NCI-H2171 (cell line): ENCODE results near the gene SLC47A2.

Experiments
- DNase-seq: peaks from one replicate; lab custom pipeline; 2025; lab: John Stamatoyannopoulos, UW

Gene SLC47A2

GRCh38 chr17:19642373-19642893 is 74.0 kb downstream of the SLC47A2 start:
- DNase-seq, result no peak

DNA sequence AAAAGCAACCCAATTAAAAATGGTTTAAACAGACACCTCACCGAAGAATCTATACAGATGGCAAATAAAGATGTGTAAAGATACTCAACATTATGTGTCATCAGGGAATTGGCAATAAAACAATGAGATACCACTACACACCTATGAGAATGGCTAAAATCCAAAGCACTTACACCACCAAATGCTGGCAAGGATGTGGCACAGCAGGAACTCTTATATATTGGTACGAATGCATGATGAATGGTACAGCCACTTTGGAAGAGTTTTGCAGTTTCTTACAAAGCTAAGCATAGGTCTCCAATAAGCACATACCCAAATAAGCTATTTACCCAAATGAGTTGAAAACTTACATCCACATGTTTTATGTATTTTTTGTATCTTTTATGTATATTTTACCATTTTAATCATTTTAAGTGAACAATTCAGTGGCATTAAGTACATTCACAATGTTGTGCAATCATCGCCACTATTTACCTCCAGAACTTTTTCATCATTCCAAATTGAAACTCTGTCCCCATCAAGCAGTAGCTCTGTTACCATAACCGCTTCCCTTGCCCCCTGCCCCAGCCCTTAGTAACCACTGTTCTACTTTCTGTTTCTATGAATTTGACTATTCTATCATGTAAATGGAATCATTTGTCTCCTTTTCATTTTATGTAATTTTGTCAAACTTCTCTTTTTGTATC is 74.6 kb downstream of the SLC47A2 start:
- no peak for DNase-seq

DNA sequence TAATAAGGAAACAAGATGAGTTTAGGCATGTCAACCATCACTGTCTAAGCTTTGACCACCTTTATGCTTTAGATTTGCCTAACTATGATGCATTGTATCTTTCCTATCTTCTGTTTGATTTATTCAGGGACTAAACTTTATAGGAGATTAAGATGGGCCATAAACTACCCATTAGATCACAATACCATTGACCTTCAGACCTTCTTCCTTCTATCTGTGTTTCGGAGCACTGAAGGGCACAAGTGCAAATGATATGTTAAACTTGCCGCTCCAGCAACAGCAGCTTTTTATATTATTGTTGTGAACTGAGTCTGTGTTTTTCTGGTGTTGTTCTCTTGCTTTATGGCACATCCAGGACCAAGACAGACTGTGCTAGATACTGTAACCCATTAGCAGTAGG is 84.5 kb downstream of the SLC47A2 start:
- DNase-seq, result no peak

DNA sequence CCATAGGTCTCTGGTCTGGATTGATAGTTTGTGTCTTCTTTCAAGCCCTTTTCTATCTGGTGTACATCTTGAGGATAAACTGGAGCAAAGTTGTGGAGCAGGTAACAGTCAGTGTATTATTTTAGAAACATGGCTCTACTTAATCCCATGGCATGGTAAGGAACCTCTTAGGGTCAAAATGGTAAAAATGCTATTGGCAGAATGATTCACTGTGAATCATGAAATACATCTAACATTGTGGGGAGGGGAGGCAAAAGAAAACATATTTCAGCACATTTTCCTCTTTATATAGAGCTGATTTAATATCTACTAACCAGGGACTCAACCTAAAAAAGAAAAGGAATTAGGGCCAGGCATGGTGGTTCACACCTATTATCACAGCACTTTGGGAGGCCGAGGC is 85.7 kb downstream of the SLC47A2 start:
- DNase-seq, result no peak

DNA sequence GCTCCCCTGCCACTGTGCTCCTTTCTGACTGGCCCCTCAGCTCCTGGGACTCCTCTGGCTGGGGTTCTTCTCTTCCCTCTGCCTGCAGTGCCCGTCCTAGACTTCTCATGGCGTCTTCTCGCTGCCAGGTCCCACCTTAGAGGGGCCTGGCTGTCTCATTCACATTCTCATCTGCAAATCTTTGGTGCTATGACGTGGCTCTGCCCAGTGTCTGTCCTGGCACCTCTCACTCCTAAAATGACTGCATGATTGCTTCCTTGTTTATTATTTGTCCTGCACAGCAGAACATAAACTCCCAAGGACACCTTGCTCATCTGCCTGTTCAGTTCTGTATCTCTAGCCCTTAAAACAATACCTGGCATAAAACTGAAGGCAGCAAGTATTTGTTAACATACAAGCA is 86.3 kb downstream of the SLC47A2 start:
- DNase-seq, result no peak

- no peak for DNase-seq
Observed at GRCh38 chr17:19629449-19629848, 86.9 kb downstream of the SLC47A2 start.
